ENCODE data around the gene CPO. TPM values are rescaled to one million over a fixed set of nuclear protein-coding genes. Genes with fewer than 3 reads are reported as not detected.
"Not testable (repeated sequence)": the region's sequence is repeated elsewhere in the genome, so short reads cannot be mapped to it uniquely, and the experiment has no call there.

The CPO gene, protein sequence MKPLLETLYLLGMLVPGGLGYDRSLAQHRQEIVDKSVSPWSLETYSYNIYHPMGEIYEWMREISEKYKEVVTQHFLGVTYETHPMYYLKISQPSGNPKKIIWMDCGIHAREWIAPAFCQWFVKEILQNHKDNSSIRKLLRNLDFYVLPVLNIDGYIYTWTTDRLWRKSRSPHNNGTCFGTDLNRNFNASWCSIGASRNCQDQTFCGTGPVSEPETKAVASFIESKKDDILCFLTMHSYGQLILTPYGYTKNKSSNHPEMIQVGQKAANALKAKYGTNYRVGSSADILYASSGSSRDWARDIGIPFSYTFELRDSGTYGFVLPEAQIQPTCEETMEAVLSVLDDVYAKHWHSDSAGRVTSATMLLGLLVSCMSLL
- not detected for polyA plus RNA-seq (2012; ENCODE audit: insufficient read depth, insufficient read length)

DNA sequence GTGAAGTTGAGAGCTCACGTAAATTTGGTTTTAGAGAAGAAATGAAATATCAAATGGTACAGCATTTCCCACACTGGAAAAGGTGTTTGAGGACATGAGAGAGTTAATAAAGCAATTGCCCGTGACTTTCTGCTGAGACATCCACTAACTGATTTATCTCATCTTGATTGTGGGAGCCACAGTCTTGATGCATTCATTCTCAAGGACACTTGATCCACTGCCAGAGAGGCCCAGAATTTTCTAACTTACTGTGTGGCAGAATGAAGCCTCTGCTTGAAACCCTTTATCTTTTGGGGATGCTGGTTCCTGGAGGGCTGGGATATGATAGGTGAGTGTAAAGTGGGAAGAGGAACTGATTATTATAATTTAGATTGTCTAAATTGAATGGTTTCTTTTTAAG is at the start of gene CPO:
Gene CPO (plus strand): TSS at position 179 of the 400 bp plus-strand sequence. CDS start 82 bp downstream, at position 261.
- H3K4me3 ChIP-seq (ENCODE audit: low read length), result no peak within 1 kb of the TSS
- no peak for DNase-seq (ENCODE audit: low read depth, low spot score)

DNA sequence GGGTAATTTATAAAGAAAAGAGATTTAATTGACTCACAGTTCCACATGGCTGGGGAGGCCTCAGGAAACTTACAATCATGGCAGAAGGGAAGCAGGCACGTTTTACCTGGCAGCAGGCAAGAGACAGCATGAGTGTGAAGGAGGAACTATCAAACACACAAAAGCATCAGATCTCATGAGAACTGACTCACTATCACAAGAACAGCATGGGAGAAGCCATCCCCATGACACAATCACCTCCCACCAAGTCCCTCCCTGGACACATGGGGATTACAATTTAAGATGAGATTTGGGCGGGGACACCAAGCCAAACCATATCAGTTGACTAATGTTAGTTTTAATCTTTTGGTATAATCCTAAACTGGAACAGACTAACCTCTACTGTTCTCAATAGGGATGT is 49.1 kb upstream of the CPO start:
- H3K4me3 ChIP-seq (ENCODE audit: low read length), result no peak overlapping the region
- no peak for DNase-seq (ENCODE audit: low read depth, low spot score)

DNA sequence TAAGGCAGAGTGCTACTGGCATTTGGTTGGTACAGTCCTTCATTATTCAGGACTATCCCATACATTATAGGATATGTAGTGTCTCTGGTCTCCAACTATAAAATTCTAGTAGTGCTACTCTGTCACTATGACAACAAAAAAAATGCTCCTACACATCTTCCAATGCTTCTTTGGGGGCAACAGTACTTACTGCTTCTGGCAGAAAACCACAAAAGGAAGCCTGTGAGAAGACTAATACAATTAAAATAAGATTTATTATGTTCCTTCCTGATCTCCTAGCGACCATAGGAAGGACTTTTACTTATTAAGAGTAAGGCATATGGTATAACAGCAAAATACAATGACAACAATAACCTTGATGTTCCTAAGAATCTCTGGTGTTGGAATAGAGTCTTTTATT is 48.4 kb upstream of the CPO start:
- DNase-seq (ENCODE audit: low read depth, low spot score), result no peak
- no peak overlapping the region for H3K4me3 ChIP-seq (ENCODE audit: low read length)

DNA sequence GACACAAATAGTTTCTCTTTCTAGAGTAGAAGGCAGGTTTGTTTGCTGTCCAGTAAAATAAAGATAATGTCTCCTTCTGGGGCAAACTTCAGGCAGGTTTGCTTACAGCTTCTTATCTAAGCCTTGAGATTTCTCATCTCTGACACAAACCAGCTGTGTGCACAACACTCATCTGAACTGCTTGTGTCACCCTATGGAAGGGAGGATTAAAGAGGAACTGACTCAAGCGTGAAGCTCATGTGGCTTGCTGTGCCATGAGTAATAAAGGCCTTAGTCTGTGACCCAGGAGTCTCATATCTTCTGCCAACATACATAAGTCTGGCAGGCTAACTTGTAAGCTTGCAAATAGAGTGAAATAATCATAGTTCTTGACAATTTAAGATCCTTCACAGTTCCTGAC is 24.2 kb upstream of the CPO start:
- no peak for DNase-seq (ENCODE audit: low read depth, low spot score)
- H3K4me3 ChIP-seq (ENCODE audit: low read length), result no peak overlapping the region

DNA sequence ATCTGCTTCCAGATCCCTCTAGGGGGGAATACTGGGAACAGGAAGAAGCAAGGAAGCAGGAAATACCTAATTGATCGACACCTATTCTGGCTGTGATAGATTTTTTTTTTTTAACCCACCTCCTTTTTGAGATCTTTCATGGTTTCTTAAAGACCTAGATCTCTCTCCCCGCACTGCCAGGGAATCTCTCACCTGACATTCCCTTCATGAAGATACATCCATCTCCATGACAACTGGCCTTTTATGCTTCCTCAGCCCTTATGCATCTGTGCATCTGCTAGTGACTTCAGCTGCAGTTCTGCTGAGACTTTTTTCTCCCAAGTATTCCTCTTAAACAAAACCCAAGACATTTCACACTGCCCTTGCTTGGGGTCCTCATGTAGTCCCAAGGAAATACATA is 21.1 kb upstream of the CPO start:
- no peak for DNase-seq (ENCODE audit: low read depth, low spot score)
- H3K4me3 ChIP-seq (ENCODE audit: low read length), result no peak overlapping the region

DNA sequence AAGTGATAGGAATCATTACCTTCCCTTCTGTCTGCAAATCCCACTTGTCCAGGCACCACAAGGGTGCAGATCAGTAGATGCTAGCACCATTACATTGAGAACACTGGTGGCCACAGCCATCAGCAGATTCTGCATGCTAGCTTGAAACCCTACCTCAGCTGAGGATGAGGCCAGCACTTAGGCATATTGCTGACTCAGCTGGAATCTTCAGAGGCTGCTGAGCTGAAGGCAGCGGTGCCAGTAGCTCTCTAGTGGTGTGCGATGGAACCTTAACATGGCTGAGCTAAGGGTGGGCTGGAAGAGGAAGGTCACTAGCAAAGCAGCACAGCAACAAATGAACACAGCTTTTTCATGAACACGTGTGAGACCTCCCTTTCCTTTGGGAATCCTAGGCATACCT is 19.0 kb upstream of the CPO start:
- DNase-seq (ENCODE audit: low read depth, low spot score), result no peak
- H3K4me3 ChIP-seq (ENCODE audit: low read length), result no peak overlapping the region

DNA sequence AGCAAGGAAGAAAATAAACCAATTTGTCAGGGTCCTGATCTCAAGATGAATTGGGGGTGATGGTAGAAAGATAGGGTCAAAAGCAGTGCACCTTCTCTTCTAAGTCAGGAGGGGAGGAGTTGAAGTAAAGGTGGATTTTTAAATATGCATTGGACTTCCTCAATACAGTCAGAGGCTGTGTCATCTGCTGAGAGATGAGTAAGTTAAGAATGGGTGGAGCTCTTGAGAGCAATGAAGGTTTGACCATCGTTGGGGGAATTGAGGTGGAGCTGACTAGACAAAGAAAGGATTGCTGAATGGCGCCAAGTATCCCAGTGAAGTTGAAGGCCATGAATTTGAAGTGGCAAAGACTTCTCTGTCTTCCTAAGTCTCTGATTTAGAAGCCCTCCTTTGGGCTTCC is 18.4 kb upstream of the CPO start:
- no peak for DNase-seq (ENCODE audit: low read depth, low spot score)
- H3K4me3 ChIP-seq (ENCODE audit: low read length), result no peak overlapping the region

DNA sequence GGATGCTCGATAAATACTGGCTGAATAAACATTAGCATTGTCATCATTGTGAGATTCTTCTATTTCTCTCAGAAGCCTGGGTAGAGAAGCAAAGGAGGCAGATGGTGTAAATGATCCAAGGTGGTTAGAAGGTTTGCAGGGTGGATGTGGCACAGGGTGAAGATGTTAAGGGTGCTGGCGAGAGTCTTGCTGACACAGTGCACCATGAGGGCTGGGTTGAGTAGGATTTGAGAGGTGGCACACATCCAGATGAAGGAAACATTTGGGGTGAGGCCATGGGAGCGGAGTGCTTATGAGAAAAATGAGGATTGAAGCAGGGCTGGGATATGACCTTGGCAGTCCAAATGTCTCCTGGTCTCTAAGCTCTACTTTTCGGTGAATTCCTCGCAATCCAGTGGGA is 17.8 kb upstream of the CPO start:
- H3K4me3 ChIP-seq (ENCODE audit: low read length), result no peak overlapping the region
- no peak for DNase-seq (ENCODE audit: low read depth, low spot score)

DNA sequence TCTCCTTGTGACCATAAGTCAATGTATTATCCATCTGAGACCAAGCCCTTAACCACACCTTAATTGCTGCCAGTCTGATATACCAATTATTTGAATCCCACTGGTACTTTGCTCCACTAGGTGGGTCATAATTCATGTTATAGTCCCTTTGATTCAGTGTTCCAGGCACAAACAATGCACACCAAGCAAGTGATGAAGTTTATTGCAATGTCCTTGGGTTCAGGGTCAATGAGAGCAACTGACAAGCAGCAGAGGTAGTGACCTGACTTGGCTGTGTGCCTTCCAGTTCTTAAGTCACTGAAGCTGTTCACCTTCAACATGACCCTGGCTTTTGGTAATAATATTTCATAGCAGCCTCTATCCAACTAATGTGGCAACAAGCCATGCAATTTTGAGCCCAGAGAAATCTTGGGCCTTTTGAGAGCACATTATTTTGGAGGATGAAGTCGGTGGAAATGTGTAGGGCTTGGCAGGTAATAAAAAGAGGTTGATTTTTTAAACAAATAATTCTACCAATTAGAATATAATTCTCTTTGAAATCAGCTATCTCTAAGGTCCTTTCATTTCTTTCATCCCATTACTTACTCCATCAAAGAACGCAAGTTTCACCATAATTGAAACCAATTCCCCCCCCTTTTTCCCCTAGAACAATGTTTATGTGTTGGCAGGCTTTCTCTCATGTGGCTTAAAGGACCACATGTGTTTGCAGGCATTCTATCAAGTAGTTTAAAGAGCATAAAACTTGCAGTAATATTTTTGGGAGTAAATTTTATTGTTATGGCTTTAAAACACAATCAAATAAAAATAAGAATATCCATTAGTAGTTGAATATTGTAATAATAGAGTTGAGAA is 3.1 kb upstream of the CPO start:
- DNase-seq (ENCODE audit: low read depth, low spot score), result no peak
- H3K4me3 ChIP-seq (ENCODE audit: low read length), result no peak overlapping the region

DNA sequence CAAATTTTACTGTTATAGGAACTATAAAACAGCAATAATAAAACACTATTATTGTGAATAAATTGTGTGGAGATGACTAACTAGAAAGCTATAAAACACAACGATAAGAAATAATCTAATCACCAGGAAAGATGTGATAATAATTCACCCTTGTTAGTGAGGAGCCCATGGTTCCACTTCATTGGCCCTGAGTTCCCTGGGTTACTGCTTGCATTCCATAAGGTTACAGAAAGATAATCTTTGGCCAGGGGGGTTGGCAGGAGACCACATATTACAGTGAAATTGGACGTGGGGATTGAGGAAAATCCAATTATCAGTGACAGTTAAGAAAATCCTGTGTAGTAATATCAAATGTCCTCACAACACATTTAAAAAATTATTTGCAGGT is 2.5 kb upstream of the CPO start:
- H3K4me3 ChIP-seq (ENCODE audit: low read length), result no peak overlapping the region
- DNase-seq (ENCODE audit: low read depth, low spot score), result no peak

DNA sequence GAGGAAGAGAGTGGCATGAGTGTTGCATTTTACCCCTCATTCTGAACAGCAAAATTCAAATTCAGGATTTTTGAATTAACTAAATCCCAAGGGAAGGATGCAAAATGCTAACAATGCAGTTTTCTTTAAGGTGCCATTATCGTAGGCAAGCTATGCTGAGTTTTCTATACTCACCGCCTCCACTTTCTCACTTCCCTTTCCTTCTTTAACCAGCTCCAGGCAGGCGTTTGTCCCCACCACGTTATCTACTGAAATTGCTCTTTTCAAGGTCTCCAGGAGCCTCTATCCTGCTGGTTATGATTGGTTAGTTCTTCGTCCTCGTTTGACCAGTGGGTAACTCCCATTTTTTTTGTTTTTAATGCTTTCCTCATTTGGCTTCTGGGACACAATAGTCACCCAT is 1.8 kb upstream of the CPO start:
- no peak for DNase-seq (ENCODE audit: low read depth, low spot score)
- H3K4me3 ChIP-seq (ENCODE audit: low read length), result no peak overlapping the region

DNA sequence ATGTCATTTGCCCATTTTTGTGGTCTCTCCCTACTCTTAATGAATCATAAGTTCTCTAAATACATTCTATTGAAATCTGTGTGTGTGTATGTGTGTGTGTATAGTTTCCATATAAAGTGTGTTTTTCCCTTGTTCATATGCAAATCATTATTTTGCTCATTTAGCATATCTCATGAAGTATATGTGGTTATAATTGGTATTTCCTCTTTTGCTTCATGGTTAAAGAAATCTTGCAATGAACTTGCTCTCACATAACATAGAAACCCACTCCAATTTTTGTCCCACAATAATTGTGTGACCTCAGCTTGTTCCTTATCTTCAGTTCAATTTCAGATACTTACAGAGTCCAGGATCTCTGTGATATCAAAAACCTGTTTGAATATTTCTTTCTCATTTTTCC is 1.2 kb downstream of the CPO start:
- no peak for DNase-seq (ENCODE audit: low read depth, low spot score)
- H3K4me3 ChIP-seq (ENCODE audit: low read length), result no peak overlapping the region

DNA sequence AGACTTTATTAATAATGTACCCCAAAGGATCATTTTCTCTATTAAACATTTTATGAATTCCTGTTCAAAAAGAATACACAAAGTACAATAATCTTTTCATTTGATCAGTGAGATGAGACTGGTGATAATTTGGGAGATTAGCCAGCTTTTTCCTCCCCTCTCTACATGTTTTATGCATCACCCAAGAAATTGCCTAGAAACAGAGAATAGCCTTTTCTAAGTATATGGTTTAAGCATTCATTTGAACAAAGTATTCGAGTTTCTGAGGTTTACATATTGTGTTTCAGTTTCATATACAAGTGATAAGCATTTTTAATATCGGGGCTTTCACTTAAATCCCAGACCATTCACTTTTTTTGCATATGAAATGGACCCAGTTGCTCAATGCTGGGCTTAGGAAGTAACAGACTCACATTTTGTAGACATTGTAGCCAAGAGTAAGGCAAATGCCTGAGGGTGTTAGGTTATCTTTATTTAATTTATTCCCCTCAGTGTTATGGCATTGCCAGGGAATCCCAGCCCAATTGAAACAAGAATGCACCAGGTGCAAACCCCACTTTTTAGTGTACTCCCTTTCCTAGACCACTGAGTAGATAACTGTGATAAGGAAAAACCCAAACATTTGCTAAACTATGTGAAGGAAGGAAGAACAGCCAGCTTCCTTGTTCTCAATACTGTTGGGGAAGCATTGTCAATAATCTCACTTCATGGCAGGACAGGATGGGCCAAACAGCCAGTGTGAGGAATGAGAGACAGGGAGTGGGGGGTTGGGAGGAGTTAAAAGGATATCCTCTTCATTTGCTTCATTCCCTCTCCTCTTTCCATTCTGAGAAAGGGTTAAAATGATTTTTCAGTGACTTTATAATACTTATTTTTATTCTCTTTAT is 3.5 kb downstream of the CPO start:
- no peak for DNase-seq (ENCODE audit: low read depth, low spot score)
- no peak overlapping the region for H3K4me3 ChIP-seq (ENCODE audit: low read length)

DNA sequence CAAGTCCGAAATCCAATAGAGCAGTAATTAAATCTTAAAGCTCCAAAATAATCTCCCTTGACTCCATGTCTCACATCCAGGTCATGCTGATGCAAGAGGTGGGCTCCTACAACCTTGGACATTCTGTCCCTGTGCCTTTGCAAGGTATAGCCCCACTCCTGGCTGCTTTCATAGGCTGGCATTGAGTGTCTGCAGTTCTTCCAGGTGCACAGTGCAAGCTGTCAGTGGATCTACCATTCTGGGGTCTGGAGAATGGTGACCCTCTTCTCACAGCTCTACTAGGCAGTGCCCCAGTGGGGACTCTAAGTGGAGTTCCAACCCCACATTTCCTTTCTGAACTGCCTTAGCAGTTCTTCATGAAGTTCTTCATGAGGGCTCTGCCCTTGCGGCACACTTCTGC is 14.1 kb downstream of the CPO start:
- DNase-seq (ENCODE audit: low read depth, low spot score); H3K4me3 ChIP-seq (ENCODE audit: low read length): not testable (repeated sequence)

DNA sequence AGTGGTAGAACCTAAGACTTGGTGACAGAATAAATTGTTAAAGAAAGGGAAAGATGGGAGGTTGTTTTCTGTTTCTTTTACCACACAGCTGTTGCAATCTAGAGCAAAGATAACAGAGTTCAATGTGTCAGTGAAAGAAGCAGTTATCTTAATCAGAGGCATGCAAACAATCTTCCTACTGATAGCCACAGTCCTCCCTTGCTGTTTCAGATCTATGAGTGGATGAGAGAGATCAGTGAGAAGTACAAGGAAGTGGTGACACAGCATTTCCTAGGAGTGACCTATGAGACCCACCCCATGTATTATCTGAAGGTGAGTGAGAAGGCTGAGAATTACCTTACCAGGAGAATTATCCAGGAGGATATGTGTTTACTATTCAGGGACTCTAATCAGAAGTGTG is 15.9 kb downstream of the CPO start:
- no peak overlapping the region for H3K4me3 ChIP-seq (ENCODE audit: low read length)
- no peak for DNase-seq (ENCODE audit: low read depth, low spot score)

DNA sequence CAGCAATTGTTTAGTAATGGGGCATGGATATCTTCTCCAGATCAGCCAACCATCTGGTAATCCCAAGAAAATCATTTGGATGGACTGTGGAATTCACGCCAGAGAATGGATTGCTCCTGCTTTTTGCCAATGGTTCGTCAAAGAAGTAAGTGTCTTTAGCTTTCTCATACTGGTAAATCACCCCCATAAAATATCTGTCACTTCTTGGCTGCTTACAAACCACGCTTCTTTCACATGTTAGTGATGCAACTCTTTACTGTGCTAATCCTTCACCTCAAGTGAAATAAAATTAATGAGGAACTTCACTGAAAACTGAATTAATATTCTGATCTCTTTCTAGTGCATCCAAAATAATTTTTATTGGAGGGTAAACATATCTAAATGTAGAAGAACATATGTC is 18.9 kb downstream of the CPO start:
- no peak overlapping the region for H3K4me3 ChIP-seq (ENCODE audit: low read length)
- DNase-seq (ENCODE audit: low read depth, low spot score), result no peak

DNA sequence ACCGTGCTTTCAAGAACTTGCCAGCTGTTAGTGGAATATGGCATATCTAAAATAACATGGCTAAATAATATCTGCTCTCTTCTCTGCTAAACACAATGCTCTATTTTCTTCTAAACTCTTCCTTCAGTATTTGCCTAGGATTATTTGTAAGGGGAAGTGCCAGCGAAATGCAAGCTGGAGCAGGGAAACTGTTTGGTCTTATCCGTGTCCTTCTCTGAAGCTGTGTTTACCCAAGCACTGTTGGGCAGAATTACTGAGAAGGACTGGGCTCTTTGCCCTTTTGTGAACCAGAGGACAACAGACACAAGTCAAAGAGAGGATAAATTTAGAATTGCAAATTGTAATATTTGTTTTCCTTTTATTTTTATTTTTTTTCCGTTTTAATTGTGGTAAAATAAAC is 23.6 kb downstream of the CPO start:
- no peak overlapping the region for H3K4me3 ChIP-seq (ENCODE audit: low read length)
- no peak for DNase-seq (ENCODE audit: low read depth, low spot score)

DNA sequence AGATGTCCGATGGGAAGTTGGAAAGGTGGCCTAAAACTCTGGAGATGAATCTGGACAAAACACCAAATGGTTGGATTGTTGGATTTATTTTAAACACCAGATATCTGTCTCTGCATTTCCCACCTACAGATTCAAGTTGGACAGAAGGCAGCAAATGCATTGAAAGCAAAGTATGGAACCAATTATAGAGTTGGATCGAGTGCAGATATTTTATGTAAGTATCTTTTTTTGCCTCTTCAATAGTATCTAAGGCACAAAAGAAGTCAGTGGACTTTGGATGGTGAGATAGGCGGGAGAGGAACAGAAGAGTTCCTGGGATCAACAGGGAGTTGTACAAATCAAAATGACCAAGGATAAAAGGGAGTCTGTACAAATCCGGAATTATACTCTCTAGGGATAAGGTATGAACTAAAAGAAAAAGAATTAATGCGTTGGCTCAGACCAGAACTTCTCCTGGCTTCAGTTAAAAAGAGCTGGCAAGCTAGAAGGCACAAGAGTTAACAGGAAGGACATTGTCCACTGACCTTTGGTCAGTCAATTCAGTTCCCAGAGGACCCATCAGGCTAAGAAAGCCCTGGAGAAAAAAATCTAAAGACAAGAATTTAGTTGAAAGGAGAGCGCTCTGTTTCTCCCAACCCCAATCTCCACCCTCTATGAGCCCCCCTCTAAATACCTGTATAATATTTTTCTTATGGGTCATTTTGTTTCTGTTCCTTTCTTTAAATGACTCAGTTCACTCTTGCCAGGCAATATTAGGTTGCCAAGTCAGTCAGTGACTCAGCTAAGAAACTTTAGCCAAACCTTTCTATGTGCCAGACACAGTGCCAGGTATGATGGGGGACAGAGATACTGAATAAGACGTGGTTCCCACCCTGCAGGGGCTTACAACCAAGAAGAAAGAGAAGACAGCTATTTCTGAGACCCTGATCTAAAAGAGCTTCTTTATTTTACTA is 29.1 kb downstream of the CPO start:
- DNase-seq (ENCODE audit: low read depth, low spot score), result no peak
- H3K4me3 ChIP-seq (ENCODE audit: low read length), result no peak overlapping the region

DNA sequence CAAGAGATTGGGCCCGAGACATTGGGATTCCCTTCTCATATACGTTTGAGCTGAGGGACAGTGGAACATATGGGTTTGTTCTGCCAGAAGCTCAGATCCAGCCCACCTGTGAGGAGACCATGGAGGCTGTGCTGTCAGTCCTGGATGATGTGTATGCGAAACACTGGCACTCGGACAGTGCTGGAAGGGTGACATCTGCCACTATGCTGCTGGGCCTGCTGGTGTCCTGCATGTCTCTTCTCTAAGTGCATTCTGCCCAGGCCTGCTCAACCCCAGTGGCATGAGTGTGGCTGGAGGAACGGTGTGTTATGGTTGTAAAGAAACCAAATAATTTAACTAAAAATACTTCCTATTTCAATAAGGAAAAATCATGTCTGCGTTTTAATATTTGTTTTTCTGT is 29.9 kb downstream of the CPO start:
- no peak for DNase-seq (ENCODE audit: low read depth, low spot score)
- H3K4me3 ChIP-seq (ENCODE audit: low read length), result no peak overlapping the region

Data from Jurkat, Clone E6-1 (cell line).